ENCODE results near the gene TERT. TPM values are rescaled to one million over a fixed set of nuclear protein-coding genes. Genes with fewer than 3 reads are reported as not detected.

The TERT gene
- polyA plus RNA-seq, 1 donor from 2014 or later = not detected

GRCh38 chr5:1280177-1281037 is 14.5 kb downstream of the TERT start:
- Histone ChIP-seq H3K27ac (ENCODE audit: low read length) (no peak overlapping the region), H3K9ac (ENCODE audit: low read length) (no peak overlapping the region), H3K9me3 (ENCODE audit: low read length) (no peaks in the 10 kb centered on the region), H3K36me3 (ENCODE audit: insufficient read depth, low read length) (no peaks in the 10 kb centered on the region), H3K4me3 (ENCODE audit: low read length) (no peak overlapping the region), H3K9me2 (ENCODE audit: insufficient read depth, low read length) (no peaks in the 10 kb centered on the region), H4K20me1 (ENCODE audit: insufficient read depth) (no peaks in the 10 kb centered on the region), H3K4me2 (ENCODE audit: low read length) (no peak overlapping the region), H3K27me3 (ENCODE audit: insufficient read depth, low read depth, low read length) (no peaks in the 10 kb centered on the region), H3K79me2 (replicated peaks; ENCODE audit: insufficient read depth, low read length) (no peaks in the 10 kb centered on the region), H2AFZ (ENCODE audit: low read depth, low read length) (no peak overlapping the region), H3F3A (ENCODE audit: insufficient read depth, low read length, poor library complexity, severe bottlenecking) (no peaks in the 10 kb centered on the region)
- no peak for TF ChIP-seq SMC3 (conservative IDR thresholded peaks at IDR 0.05; ENCODE audit: poor library complexity)
- no peak for TF ChIP-seq TAF1 (IDR thresholded peaks at IDR 0.05; ENCODE audit: low read depth)
- TF ChIP-seq RAD21 (conservative IDR thresholded peaks at IDR 0.05) = no peak
- no peak for TF ChIP-seq CTCF (IDR thresholded peaks at IDR 0.05; ENCODE audit: poor library complexity, severe bottlenecking)
- no peak for TF ChIP-seq EP300 (conservative IDR thresholded peaks at IDR 0.05; ENCODE audit: poor library complexity, severe bottlenecking)
- no peak for TF ChIP-seq REST (IDR thresholded peaks at IDR 0.05; ENCODE audit: borderline replicate concordance)
- TF ChIP-seq EZH2 (IDR thresholded peaks at IDR 0.05; ENCODE audit: borderline replicate concordance, insufficient read depth, low read length, poor library complexity, severe bottlenecking) = no peak
- no peak for TF ChIP-seq POLR2AphosphoS5 (IDR thresholded peaks at IDR 0.05)
- no peak for TF ChIP-seq MXI1 (conservative IDR thresholded peaks at IDR 0.05; ENCODE audit: poor library complexity, severe bottlenecking)

- no peak overlapping the region for H2AFZ ChIP-seq (ENCODE audit: low read depth, low read length)
- H3K9me2 ChIP-seq (ENCODE audit: insufficient read depth, low read length) = no peaks in the 10 kb centered on the region
- H3K9me3 ChIP-seq (ENCODE audit: low read length) = no peaks in the 10 kb centered on the region
- H3K4me3 ChIP-seq (ENCODE audit: low read length) = no peak overlapping the region
- no peaks in the 10 kb centered on the region for H4K20me1 ChIP-seq (ENCODE audit: insufficient read depth)
- no peak overlapping the region for H3K9ac ChIP-seq (ENCODE audit: low read length)
- no peaks in the 10 kb centered on the region for H3K27me3 ChIP-seq (ENCODE audit: insufficient read depth, low read depth, low read length)
- TF ChIP-seq MXI1 (conservative IDR thresholded peaks at IDR 0.05; ENCODE audit: poor library complexity, severe bottlenecking) = no peak
- TF ChIP-seq REST (IDR thresholded peaks at IDR 0.05; ENCODE audit: borderline replicate concordance) = no peak
- no peak for TF ChIP-seq EZH2 (IDR thresholded peaks at IDR 0.05; ENCODE audit: borderline replicate concordance, insufficient read depth, low read length, poor library complexity, severe bottlenecking)
- TF ChIP-seq POLR2AphosphoS5 (IDR thresholded peaks at IDR 0.05) = no peak
- no peak for TF ChIP-seq CTCF (IDR thresholded peaks at IDR 0.05; ENCODE audit: poor library complexity, severe bottlenecking)
- no peak for TF ChIP-seq SMC3 (conservative IDR thresholded peaks at IDR 0.05; ENCODE audit: poor library complexity)
- TF ChIP-seq RAD21 (conservative IDR thresholded peaks at IDR 0.05) = no peak
- no peak for TF ChIP-seq EP300 (conservative IDR thresholded peaks at IDR 0.05; ENCODE audit: poor library complexity, severe bottlenecking)
- TF ChIP-seq TAF1 (IDR thresholded peaks at IDR 0.05; ENCODE audit: low read depth) = no peak
- no peaks in the 10 kb centered on the region for H3F3A ChIP-seq (ENCODE audit: insufficient read depth, low read length, poor library complexity, severe bottlenecking)
- H3K27ac ChIP-seq (ENCODE audit: low read length) = no peak overlapping the region
- H3K4me2 ChIP-seq (ENCODE audit: low read length) = no peak overlapping the region
- no peaks in the 10 kb centered on the region for H3K36me3 ChIP-seq (ENCODE audit: insufficient read depth, low read length)
- H3K79me2 ChIP-seq (replicated peaks; ENCODE audit: insufficient read depth, low read length) = no peaks in the 10 kb centered on the region
These were observed 15.3 kb downstream of the TERT start for GRCh38 chr5:1279443-1280151.

All from neural cell (in vitro differentiated cells).